ENCODE results near the gene DCC. TPM values are rescaled to one million over a fixed set of nuclear protein-coding genes. Genes with fewer than 3 reads are reported as not detected.

DCC gene
- total RNA-seq, 1 experiment from 2014 or later = not detected

GRCh38 chr18:52979892-52980291 lies 639.9 kb downstream of the DCC start:
- Histone ChIP-seq H3K9me3 (ENCODE audit: low read length) (peaks cover 9% of the 10 kb centered on the region; the same call in 1 of the 2 replicates), H3K9me2 (replicated peaks; ENCODE audit: insufficient read depth, low read length) (no peaks in the 10 kb centered on the region), H3K27me3 (ENCODE audit: low read length) (no peaks in the 10 kb centered on the region), H3K4me3 (ENCODE audit: low read length) (no peak overlapping the region), H3K4me1 (ENCODE audit: low read length) (no peaks in the 10 kb centered on the region), H3K9ac (ENCODE audit: low read length) (no peak overlapping the region), H3K79me2 (ENCODE audit: low read length) (no peaks in the 10 kb centered on the region), H3K36me3 (ENCODE audit: insufficient read depth, low read length) (no peaks in the 10 kb centered on the region), H4K20me1 (ENCODE audit: insufficient read depth, low read depth, low read length) (no peaks in the 10 kb centered on the region), H2AFZ (ENCODE audit: low read length) (no peak overlapping the region), H3K4me2 (ENCODE audit: low read depth, low read length, poor library complexity, severe bottlenecking) (no peak overlapping the region), H3K27ac (ENCODE audit: low read length) (no peak overlapping the region)
- DNase-seq = no peak

GRCh38 chr18:52991246-52991645 lies 651.2 kb downstream of the DCC start:
- H3K36me3 ChIP-seq (ENCODE audit: insufficient read depth, low read length) = no peaks in the 10 kb centered on the region
- H3K4me2 ChIP-seq (ENCODE audit: low read depth, low read length, poor library complexity, severe bottlenecking) = no peak overlapping the region
- no peaks in the 10 kb centered on the region for H3K9me2 ChIP-seq (replicated peaks; ENCODE audit: insufficient read depth, low read length)
- no peaks in the 10 kb centered on the region for H4K20me1 ChIP-seq (ENCODE audit: insufficient read depth, low read depth, low read length)
- no peak for DNase-seq
- H3K9ac ChIP-seq (ENCODE audit: low read length) = no peak overlapping the region
- H3K4me3 ChIP-seq (ENCODE audit: low read length) = no peak overlapping the region
- no peaks in the 10 kb centered on the region for H3K4me1 ChIP-seq (ENCODE audit: low read length)
- H3K79me2 ChIP-seq (ENCODE audit: low read length) = no peaks in the 10 kb centered on the region
- peaks cover 28% of the 10 kb centered on the region for H3K9me3 ChIP-seq (ENCODE audit: low read length)
- no peak overlapping the region for H2AFZ ChIP-seq (ENCODE audit: low read length)
- no peaks in the 10 kb centered on the region for H3K27me3 ChIP-seq (ENCODE audit: low read length)
- no peak overlapping the region for H3K27ac ChIP-seq (ENCODE audit: low read length)

GRCh38 chr18:52992041-52992440 lies 652.0 kb downstream of the DCC start:
- Histone ChIP-seq H3K4me3 (ENCODE audit: low read length) (no peak overlapping the region), H3K27me3 (ENCODE audit: low read length) (no peaks in the 10 kb centered on the region), H3K27ac (ENCODE audit: low read length) (no peak overlapping the region), H3K36me3 (ENCODE audit: insufficient read depth, low read length) (no peaks in the 10 kb centered on the region), H3K4me2 (ENCODE audit: low read depth, low read length, poor library complexity, severe bottlenecking) (no peak overlapping the region), H3K4me1 (ENCODE audit: low read length) (no peaks in the 10 kb centered on the region), H2AFZ (ENCODE audit: low read length) (no peak overlapping the region), H3K9me2 (replicated peaks; ENCODE audit: insufficient read depth, low read length) (no peaks in the 10 kb centered on the region), H3K79me2 (ENCODE audit: low read length) (no peaks in the 10 kb centered on the region), H3K9me3 (ENCODE audit: low read length) (peaks cover 30% of the 10 kb centered on the region), H3K9ac (ENCODE audit: low read length) (no peak overlapping the region), H4K20me1 (ENCODE audit: insufficient read depth, low read depth, low read length) (no peaks in the 10 kb centered on the region)
- DNase-seq = no peak

GRCh38 chr18:52995875-52996274 lies 655.9 kb downstream of the DCC start:
- Histone ChIP-seq H3K9me2 (replicated peaks; ENCODE audit: insufficient read depth, low read length) (no peaks in the 10 kb centered on the region), H3K79me2 (ENCODE audit: low read length) (no peaks in the 10 kb centered on the region), H3K4me3 (ENCODE audit: low read length) (no peak overlapping the region), H2AFZ (ENCODE audit: low read length) (no peak overlapping the region), H3K4me2 (ENCODE audit: low read depth, low read length, poor library complexity, severe bottlenecking) (no peak overlapping the region), H3K4me1 (ENCODE audit: low read length) (no peaks in the 10 kb centered on the region), H3K27me3 (ENCODE audit: low read length) (no peaks in the 10 kb centered on the region), H3K9ac (ENCODE audit: low read length) (no peak overlapping the region), H3K9me3 (ENCODE audit: low read length) (peaks cover 23% of the 10 kb centered on the region), H3K27ac (ENCODE audit: low read length) (no peak overlapping the region), H3K36me3 (ENCODE audit: insufficient read depth, low read length) (no peaks in the 10 kb centered on the region), H4K20me1 (ENCODE audit: insufficient read depth, low read depth, low read length) (no peaks in the 10 kb centered on the region)
- DNase-seq = no peak

GRCh38 chr18:52999633-53000032 lies 659.6 kb downstream of the DCC start:
- Histone ChIP-seq H4K20me1 (ENCODE audit: insufficient read depth, low read depth, low read length) (no peaks in the 10 kb centered on the region), H2AFZ (ENCODE audit: low read length) (no peak overlapping the region), H3K9ac (ENCODE audit: low read length) (no peak overlapping the region), H3K9me3 (ENCODE audit: low read length) (peaks cover 12% of the 10 kb centered on the region), H3K4me3 (ENCODE audit: low read length) (no peak overlapping the region), H3K36me3 (ENCODE audit: insufficient read depth, low read length) (no peaks in the 10 kb centered on the region), H3K79me2 (ENCODE audit: low read length) (no peaks in the 10 kb centered on the region), H3K4me1 (ENCODE audit: low read length) (no peaks in the 10 kb centered on the region), H3K27ac (ENCODE audit: low read length) (no peak overlapping the region), H3K4me2 (ENCODE audit: low read depth, low read length, poor library complexity, severe bottlenecking) (no peak overlapping the region), H3K27me3 (ENCODE audit: low read length) (no peaks in the 10 kb centered on the region), H3K9me2 (replicated peaks; ENCODE audit: insufficient read depth, low read length) (no peaks in the 10 kb centered on the region)
- DNase-seq = no peak

- no peak overlapping the region for H3K4me3 ChIP-seq (ENCODE audit: low read length)
- no peak overlapping the region for H2AFZ ChIP-seq (ENCODE audit: low read length)
- no peaks in the 10 kb centered on the region for H3K9me2 ChIP-seq (replicated peaks; ENCODE audit: insufficient read depth, low read length)
- peaks cover 27% of the 10 kb centered on the region for H3K9me3 ChIP-seq (ENCODE audit: low read length)
- no peak overlapping the region for H3K27ac ChIP-seq (ENCODE audit: low read length)
- DNase-seq = no peak
- H3K4me1 ChIP-seq (ENCODE audit: low read length) = no peaks in the 10 kb centered on the region
- no peak overlapping the region for H3K9ac ChIP-seq (ENCODE audit: low read length)
- H3K79me2 ChIP-seq (ENCODE audit: low read length) = no peaks in the 10 kb centered on the region
- H4K20me1 ChIP-seq (ENCODE audit: insufficient read depth, low read depth, low read length) = no peaks in the 10 kb centered on the region
- no peak overlapping the region for H3K4me2 ChIP-seq (ENCODE audit: low read depth, low read length, poor library complexity, severe bottlenecking)
- H3K36me3 ChIP-seq (ENCODE audit: insufficient read depth, low read length) = no peaks in the 10 kb centered on the region
- no peaks in the 10 kb centered on the region for H3K27me3 ChIP-seq (ENCODE audit: low read length)
Observed at GRCh38 chr18:53004798-53005197, 664.8 kb downstream of the DCC start.

- no peak overlapping the region for H3K27ac ChIP-seq (ENCODE audit: low read length)
- H4K20me1 ChIP-seq (ENCODE audit: insufficient read depth, low read depth, low read length) = no peaks in the 10 kb centered on the region
- no peaks in the 10 kb centered on the region for H3K9me2 ChIP-seq (replicated peaks; ENCODE audit: insufficient read depth, low read length)
- no peaks in the 10 kb centered on the region for H3K36me3 ChIP-seq (ENCODE audit: insufficient read depth, low read length)
- H3K9ac ChIP-seq (ENCODE audit: low read length) = no peak overlapping the region
- H3K9me3 ChIP-seq (ENCODE audit: low read length) = peaks cover 28% of the 10 kb centered on the region
- no peaks in the 10 kb centered on the region for H3K79me2 ChIP-seq (ENCODE audit: low read length)
- H3K27me3 ChIP-seq (ENCODE audit: low read length) = no peaks in the 10 kb centered on the region
- no peak overlapping the region for H3K4me3 ChIP-seq (ENCODE audit: low read length)
- no peak overlapping the region for H2AFZ ChIP-seq (ENCODE audit: low read length)
- no peak overlapping the region for H3K4me2 ChIP-seq (ENCODE audit: low read depth, low read length, poor library complexity, severe bottlenecking)
- no peaks in the 10 kb centered on the region for H3K4me1 ChIP-seq (ENCODE audit: low read length)
- no peak for DNase-seq
Observed at GRCh38 chr18:53018791-53019190, 678.8 kb downstream of the DCC start.

GRCh38 chr18:53025247-53025646 lies 685.2 kb downstream of the DCC start:
- H3K9me2 ChIP-seq (replicated peaks; ENCODE audit: insufficient read depth, low read length) = no peaks in the 10 kb centered on the region
- no peaks in the 10 kb centered on the region for H3K79me2 ChIP-seq (ENCODE audit: low read length)
- H4K20me1 ChIP-seq (ENCODE audit: insufficient read depth, low read depth, low read length) = no peaks in the 10 kb centered on the region
- peaks cover 16% of the 10 kb centered on the region for H3K9me3 ChIP-seq (ENCODE audit: low read length)
- no peak overlapping the region for H3K4me3 ChIP-seq (ENCODE audit: low read length)
- DNase-seq = no peak
- no peak overlapping the region for H3K4me2 ChIP-seq (ENCODE audit: low read depth, low read length, poor library complexity, severe bottlenecking)
- no peaks in the 10 kb centered on the region for H3K27me3 ChIP-seq (ENCODE audit: low read length)
- H3K36me3 ChIP-seq (ENCODE audit: insufficient read depth, low read length) = no peaks in the 10 kb centered on the region
- H3K9ac ChIP-seq (ENCODE audit: low read length) = no peak overlapping the region
- H3K4me1 ChIP-seq (ENCODE audit: low read length) = no peaks in the 10 kb centered on the region
- no peak overlapping the region for H2AFZ ChIP-seq (ENCODE audit: low read length)
- no peak overlapping the region for H3K27ac ChIP-seq (ENCODE audit: low read length)

- peaks cover 16% of the 10 kb centered on the region for H3K9me3 ChIP-seq (ENCODE audit: low read length)
- no peaks in the 10 kb centered on the region for H3K4me1 ChIP-seq (ENCODE audit: low read length)
- no peaks in the 10 kb centered on the region for H3K27me3 ChIP-seq (ENCODE audit: low read length)
Observed at GRCh38 chr18:53028565-53028964, 688.6 kb downstream of the DCC start.

More at GRCh38 chr18:53028565-53028964, 688.6 kb downstream of the DCC start:
- Histone ChIP-seq H2AFZ (ENCODE audit: low read length) (no peak overlapping the region), H3K9me2 (replicated peaks; ENCODE audit: insufficient read depth, low read length) (no peaks in the 10 kb centered on the region), H3K4me2 (ENCODE audit: low read depth, low read length, poor library complexity, severe bottlenecking) (no peak overlapping the region), H3K27ac (ENCODE audit: low read length) (no peak overlapping the region), H3K9ac (ENCODE audit: low read length) (no peak overlapping the region), H3K4me3 (ENCODE audit: low read length) (no peak overlapping the region), H3K79me2 (ENCODE audit: low read length) (no peaks in the 10 kb centered on the region), H3K36me3 (ENCODE audit: insufficient read depth, low read length) (no peaks in the 10 kb centered on the region), H4K20me1 (ENCODE audit: insufficient read depth, low read depth, low read length) (no peaks in the 10 kb centered on the region)
- DNase-seq = no peak
